ENCODE measurements around the gene ARHGEF28.

DNA sequence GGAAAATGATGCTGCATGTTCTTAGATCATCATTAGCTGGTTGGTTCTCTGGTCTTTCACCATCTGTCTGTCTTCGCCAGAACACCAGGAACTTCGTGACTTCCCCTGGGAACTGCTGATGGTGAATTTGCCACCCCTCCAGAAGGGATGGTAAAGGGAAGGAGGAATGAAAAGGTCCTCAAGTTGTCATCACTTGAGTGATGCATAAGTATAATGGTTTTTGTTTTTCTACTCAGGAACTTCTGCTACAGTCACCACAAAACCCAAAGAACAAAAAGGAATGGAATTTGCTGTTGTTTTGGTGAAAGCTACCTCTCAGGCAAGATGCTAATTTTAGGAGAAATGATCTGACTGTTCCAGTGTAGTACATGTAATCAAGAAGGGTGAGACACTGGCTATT lies 328.4 kb downstream of the ARHGEF28 start:
- TF ChIP-seq, protein P1, sequence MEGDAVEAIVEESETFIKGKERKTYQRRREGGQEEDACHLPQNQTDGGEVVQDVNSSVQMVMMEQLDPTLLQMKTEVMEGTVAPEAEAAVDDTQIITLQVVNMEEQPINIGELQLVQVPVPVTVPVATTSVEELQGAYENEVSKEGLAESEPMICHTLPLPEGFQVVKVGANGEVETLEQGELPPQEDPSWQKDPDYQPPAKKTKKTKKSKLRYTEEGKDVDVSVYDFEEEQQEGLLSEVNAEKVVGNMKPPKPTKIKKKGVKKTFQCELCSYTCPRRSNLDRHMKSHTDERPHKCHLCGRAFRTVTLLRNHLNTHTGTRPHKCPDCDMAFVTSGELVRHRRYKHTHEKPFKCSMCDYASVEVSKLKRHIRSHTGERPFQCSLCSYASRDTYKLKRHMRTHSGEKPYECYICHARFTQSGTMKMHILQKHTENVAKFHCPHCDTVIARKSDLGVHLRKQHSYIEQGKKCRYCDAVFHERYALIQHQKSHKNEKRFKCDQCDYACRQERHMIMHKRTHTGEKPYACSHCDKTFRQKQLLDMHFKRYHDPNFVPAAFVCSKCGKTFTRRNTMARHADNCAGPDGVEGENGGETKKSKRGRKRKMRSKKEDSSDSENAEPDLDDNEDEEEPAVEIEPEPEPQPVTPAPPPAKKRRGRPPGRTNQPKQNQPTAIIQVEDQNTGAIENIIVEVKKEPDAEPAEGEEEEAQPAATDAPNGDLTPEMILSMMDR (IDR thresholded peaks at IDR 0.05; ENCODE audit: insufficient read depth, low read depth, low read length), result no peak
- no peak for TF ChIP-seq EZH2 (IDR thresholded peaks at IDR 0.05; ENCODE audit: insufficient read depth, low read length)
